Measurements from ENCODE around the gene GPR132. TPM values are rescaled to one million over a fixed set of nuclear protein-coding genes. Genes with fewer than 3 reads are reported as not detected.

The GPR132 gene
- total RNA-seq, 2 donors from 2014 or later, result 0.67 to 1.2 TPM

GRCh38 chr14:105005929-105006830 is 59.0 kb downstream of the GPR132 start:
- H3K27ac ChIP-seq, result no peak overlapping the region
- DNase-seq (ENCODE audit: low spot score), result no peak
- H3K36me3 ChIP-seq, result peaks cover 5% of the 10 kb centered on the region

DNA sequence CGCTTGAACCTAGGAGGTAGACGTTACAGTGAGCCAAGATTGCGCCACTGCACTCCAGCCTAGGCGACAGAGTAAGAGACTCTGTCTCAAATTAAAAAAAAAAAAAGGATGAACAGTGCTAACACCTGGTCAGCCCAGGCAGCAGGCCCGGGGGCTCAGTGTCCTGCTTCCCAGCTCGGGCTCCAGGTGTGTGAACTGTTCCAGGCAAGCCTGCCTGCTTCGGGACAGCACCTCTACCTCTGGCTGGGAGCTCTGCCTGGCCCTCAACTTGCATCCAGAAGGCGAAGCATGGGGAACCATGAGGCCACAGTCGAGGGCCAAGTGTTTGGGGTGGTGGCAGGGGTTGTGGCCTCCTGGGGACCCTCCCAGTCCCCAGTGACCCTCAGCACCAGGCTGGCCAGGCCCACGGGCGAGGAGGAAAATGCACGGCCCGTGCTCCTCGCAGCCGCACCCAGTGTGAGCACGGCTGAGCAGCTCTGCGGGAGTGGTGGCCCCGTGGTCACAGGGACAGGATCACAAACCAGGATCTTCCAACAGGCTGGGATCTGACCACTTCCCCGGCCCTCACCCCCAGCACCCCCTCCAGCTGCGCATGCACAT is 59.8 kb downstream of the GPR132 start:
- H3K9me3 ChIP-seq, result no peaks in the 10 kb centered on the region
- TF ChIP-seq, protein P1, sequence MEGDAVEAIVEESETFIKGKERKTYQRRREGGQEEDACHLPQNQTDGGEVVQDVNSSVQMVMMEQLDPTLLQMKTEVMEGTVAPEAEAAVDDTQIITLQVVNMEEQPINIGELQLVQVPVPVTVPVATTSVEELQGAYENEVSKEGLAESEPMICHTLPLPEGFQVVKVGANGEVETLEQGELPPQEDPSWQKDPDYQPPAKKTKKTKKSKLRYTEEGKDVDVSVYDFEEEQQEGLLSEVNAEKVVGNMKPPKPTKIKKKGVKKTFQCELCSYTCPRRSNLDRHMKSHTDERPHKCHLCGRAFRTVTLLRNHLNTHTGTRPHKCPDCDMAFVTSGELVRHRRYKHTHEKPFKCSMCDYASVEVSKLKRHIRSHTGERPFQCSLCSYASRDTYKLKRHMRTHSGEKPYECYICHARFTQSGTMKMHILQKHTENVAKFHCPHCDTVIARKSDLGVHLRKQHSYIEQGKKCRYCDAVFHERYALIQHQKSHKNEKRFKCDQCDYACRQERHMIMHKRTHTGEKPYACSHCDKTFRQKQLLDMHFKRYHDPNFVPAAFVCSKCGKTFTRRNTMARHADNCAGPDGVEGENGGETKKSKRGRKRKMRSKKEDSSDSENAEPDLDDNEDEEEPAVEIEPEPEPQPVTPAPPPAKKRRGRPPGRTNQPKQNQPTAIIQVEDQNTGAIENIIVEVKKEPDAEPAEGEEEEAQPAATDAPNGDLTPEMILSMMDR (IDR thresholded peaks at IDR 0.05), result no peak
- H3K4me3 ChIP-seq, result no peak overlapping the region
- no peak overlapping the region for H3K27ac ChIP-seq
- H3K27me3 ChIP-seq, result no peaks in the 10 kb centered on the region
- no peaks in the 10 kb centered on the region for H3K4me1 ChIP-seq
- DNase-seq (ENCODE audit: low spot score), result no peak
- H3K36me3 ChIP-seq, result peaks cover 5% of the 10 kb centered on the region

More at GRCh38 chr14:105005929-105006830, 59.0 kb downstream of the GPR132 start:
- Histone ChIP-seq H3K4me3 (no peak overlapping the region), H3K4me1 (no peaks in the 10 kb centered on the region), H3K9me3 (no peaks in the 10 kb centered on the region), H3K27me3 (no peaks in the 10 kb centered on the region)
- TF ChIP-seq, protein P1 (IDR thresholded peaks at IDR 0.05), result no peak

Other genes with a start within 250 kb of the GPR132 start
- 10 to 100 TPM in 1 of 2 donors, 1 to 10 TPM in 1; 7.9 to 15.1 TPM for gene CEP170B, start 200.2 kb downstream of the GPR132 start, total RNA-seq
- gene PLD4, start 140.6 kb downstream of the GPR132 start, total RNA-seq, result under 1 TPM in 1 of 2 donors, not detected in 1; 0.08 TPM
- gene AHNAK2, start 87.1 kb downstream of the GPR132 start, total RNA-seq, result 10 to 100 TPM in 1 of 2 donors, 1 to 10 TPM in 1; 5.7 to 11.8 TPM
- 1 to 10 TPM; 2.0 to 2.2 TPM for gene CLBA1, start 79.6 kb downstream of the GPR132 start, total RNA-seq
- 1 to 10 TPM; 3.3 to 5.1 TPM for gene CDCA4, start 44.3 kb downstream of the GPR132 start, total RNA-seq
- 10 to 100 TPM; 14.5 to 17.3 TPM for gene JAG2, start 103.3 kb upstream of the GPR132 start, total RNA-seq
- 10 to 100 TPM; 17.1 to 18.9 TPM for gene NUDT14, start 115.9 kb upstream of the GPR132 start, total RNA-seq
- 10 to 100 TPM; 26.9 to 34.9 TPM for gene BTBD6, start 183.1 kb upstream of the GPR132 start, total RNA-seq
- gene BRF1, start 235.6 kb upstream of the GPR132 start, total RNA-seq, result 10 to 100 TPM; 16.2 to 17.2 TPM
- gene PACS2, start 249.3 kb upstream of the GPR132 start, total RNA-seq, result 10 to 100 TPM; 55.0 to 59.7 TPM